Stimulated activated CD8-positive, alpha-beta memory T cell treated with anti-CD3 and anti-CD28 coated beads, Interleukin-7, amount 100 ng/mL, for 1 hour (primary cell): ENCODE measurements around the gene AP1G2.

Source experiments
- DNase-seq, 2 donors: peaks; one replicate each; pipeline ENCODE4 v3.0.0-alpha.2; 2020; ENCODE audit warnings: low read depth in 2 of 2

AP1G2 gene

GRCh38 chr14:23570806-23571483 lies 3.4 kb upstream of the AP1G2 start:
- DNase-seq, result no peak

- DNase-seq, result no peak
These were observed 2.0 kb upstream of the AP1G2 start for GRCh38 chr14:23569443-23570151.

GRCh38 chr14:23568600-23569331 lies 1.2 kb upstream of the AP1G2 start:
- DNase-seq, result no peak

DNA sequence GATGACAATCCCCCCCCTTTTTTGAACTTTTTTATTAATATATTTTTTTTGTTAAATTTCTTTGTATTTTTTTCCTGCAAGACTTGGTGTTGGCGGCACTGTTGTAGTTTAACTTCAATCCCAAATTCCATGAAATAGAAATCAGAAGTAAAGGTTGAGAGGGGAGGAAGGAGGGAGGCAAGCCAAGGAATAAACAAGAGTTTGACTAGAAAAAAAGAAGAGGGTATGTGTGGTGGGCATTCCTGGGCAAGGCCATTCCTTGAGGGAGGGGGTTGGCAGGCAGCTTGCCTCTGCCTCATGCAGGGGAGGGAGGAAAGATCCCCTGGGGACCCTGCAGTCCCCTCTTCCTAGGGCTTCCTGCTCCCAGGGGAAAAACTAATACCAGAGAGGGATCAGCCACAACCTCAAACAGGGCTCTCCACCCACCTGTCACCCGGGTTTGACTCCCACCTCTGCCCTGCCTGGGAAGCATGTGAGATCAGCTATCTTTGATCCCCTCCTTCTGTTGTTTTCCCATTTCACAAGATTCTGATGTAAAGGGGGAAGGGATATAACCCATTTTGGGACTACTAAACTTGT lies 519 bp upstream of the AP1G2 start:
- DNase-seq, result no peak

GRCh38 chr14:23566778-23567185 lies 809 bp downstream of the AP1G2 start:
- DNase-seq, result no peak

GRCh38 chr14:23566112-23566777 lies 1.3 kb downstream of the AP1G2 start:
- no peak for DNase-seq

DNA sequence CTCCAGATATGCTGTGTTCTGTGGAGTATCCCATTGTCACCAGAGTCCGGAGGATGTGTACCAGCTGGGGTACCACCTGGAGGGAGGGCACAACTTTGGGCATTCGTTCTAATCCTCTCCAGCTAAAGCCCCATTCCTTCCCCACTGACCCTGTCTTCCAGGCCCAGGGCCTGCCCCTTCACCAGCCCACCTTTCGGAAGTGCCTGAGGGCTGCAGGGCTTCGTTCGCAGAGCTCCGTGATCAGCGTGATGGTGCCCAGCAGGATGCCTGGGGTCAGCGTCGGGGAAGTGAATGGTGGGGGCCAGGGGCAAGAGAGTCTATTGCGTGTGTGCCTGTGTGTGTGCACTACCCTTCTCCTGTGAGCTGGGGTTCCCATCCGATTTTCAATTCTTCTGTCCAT lies 2.0 kb downstream of the AP1G2 start:
- no peak for DNase-seq

- DNase-seq, result no peak
These were observed 2.7 kb downstream of the AP1G2 start for GRCh38 chr14:23564876-23565275.

DNA sequence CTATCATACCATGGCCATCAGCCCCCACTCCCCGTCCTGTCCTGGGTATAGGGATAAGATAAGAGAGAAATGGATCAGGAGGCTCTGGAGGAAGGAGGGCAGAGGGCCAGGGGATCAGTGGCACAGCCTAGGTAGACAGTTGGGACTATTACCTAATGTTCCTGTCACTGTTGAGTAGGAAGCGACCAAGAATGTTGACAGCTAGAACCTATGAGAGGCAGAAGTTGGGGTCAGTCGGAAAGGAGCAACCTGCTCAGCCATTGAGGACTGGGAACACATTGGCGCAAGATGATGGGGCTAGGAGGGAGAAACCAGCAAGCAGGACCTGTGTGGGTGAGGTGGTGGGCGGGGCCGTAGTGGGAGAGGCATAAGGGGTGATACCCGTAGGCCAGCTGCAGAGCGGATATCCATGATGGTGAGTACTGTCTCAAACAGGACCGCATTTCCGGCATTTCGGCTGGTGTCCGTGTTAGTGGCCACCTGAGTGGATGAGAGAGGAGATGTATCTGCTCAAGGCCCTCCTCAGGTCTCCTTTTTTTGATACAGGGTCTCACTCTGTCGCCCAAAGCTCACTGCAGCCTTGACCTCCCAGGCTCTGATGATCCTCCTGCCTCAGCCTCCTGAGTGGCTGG lies 3.3 kb downstream of the AP1G2 start:
- no peak for DNase-seq

DNA sequence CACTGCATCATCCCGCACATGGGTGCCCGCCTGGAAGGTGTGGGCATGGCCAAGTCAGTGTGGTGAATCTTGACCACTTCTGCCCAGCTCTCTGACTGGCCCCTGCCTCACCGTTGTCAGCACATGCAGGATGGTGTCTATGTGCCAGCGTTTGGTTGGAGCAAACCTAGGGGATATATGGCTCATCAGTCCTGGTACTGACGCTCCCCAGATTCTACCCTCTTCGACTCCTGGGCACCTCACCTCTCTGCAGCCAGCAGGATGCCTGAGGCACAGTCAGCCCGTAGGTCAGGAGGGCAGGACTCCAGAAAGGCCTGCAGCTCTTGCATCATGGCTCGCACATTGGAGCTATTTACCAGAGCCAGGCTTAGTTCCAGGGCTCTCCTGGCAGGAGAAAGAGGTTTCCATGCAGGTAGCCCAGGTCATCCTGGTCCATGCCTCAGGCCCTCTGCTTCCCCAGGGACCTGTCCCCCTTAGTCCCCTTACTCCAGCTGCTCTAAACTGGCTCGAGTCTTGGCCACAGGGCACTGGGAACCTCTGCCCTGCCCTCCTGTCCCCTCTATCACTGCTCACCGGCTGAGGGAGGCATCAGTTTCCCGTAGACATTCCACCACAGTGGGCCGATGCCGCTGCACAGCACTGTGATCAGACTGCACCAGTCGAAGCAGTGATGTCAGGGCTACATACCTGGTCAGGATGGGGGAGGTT lies 4.0 kb downstream of the AP1G2 start:
- DNase-seq, result no peak

- peak in 1 of 2 donors; percentile 41 for DNase-seq
These were observed 4.6 kb downstream of the AP1G2 start for GRCh38 chr14:23562822-23563472.

DNA sequence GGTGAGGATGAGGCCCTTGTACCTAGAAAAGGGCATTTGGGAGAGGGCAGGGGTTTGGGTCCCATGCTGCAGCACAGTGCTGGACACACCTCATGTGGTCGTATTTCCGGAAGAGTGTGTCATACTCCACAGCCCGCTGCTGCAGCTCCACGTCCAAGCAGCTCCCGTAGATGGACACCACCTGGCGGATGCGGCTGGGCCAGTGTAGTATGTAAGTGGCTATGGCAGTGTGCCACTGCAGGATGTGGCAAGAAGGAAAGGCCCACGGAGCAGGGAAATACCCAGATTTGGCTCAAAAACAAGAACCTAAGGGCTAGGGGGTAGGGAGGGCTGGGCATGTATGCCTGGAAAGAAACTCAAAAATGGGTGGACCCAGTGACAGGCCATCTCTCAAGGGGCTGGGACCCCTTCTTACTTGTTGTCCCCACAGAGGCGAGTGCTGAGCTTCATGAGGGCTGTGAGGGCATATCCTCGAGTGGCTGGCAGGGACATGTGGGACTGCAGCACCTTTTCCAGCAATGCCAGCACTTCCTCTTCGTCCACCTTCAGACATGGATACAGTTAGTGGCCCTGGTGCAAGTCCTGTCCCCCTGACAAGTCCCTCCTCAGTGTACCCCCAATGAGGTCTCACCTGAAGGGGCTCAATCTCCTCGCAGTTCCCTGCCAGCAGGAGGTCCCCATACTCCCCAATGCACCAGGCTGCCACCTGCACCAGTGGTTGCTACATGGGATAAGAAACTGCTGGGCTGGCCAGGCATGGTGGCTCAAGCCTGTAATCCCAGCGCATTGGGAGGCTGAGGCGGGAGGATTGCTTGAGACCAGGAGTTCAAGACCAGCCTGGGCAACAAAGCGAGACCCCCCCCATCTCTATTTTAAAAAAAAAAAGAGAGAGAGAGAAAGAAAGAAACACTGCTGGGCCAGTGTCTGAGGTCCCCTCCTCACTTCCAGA lies 5.4 kb downstream of the AP1G2 start:
- no peak for DNase-seq

GRCh38 chr14:23561259-23561658 lies 6.3 kb downstream of the AP1G2 start:
- no peak for DNase-seq

GRCh38 chr14:23559926-23560520 lies 7.6 kb downstream of the AP1G2 start:
- no peak for DNase-seq

DNA sequence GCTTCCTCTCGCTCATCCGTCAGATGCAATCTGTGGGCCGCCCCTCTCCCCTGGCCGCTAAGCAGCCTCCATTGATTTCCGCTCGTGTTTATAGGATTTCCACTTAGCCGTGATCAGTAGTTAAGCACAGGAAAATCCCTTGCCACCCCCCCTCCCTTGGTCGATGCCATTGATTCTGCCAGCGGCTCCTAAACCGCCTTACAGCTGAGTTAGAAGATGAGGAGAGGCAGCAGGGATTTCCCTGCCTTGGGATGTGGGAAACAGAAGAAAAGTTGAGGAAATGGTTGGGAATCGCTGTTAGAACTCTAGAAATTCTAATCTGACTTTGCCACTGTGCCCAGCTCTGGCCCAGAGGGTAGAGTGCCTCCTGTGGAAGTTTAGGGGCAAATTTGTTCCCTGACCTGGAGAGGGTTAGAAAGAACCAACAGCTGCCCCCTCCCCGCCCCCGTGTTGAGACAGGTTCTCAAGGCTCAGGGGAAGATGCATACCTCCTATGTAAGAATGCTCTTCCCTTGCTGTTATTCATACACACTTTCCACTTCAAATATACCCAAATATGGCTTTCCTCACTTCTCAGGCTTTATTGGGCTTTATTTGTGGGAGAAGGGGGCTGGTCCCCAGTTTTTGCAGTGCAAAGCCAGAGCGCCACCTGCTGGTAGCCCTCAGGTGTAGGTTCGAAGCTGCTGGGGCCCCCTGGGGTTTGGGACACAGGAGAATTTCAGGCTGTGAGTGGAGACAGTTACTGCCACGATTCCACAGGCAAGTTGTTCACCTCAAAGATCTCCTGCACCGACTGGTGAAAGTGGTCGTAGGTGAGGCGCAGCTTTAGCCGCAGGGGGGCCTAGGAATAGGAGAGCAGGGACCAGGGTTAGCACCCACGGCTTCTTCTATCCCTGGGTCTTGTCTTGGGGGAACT lies 8.3 kb downstream of the AP1G2 start:
- DNase-seq, result peak in 1 of 2 donors; percentile 51

- DNase-seq, result no peak
These were observed 9.1 kb downstream of the AP1G2 start for GRCh38 chr14:23558346-23559009.

DNA sequence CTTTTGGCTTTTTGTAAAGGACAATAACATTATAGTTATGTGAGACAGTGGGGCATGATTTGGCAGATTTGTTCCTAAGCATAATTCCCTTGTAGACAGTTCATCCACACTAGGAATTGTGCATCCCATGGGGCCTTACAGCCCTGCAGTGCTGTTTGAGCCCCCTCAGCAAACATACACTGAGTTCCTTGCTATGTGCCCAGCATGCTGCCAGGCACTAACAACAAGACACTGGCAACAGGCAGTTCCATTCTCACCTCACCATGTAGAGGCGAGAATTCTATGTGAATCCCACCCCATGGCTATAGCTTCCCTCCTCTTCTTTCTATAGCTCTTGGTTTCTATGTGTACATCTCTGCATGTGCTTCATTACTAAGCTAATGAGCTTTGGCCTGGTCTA lies 9.6 kb downstream of the AP1G2 start:
- DNase-seq, result no peak
